ENCODE measurements around the gene CCDC82. TPM values are rescaled to one million over a fixed set of nuclear protein-coding genes. Genes with fewer than 3 reads are reported as not detected.

The CCDC82 gene
- total RNA-seq, 1 experiment from 2014 or later: 19.9 TPM

DNA sequence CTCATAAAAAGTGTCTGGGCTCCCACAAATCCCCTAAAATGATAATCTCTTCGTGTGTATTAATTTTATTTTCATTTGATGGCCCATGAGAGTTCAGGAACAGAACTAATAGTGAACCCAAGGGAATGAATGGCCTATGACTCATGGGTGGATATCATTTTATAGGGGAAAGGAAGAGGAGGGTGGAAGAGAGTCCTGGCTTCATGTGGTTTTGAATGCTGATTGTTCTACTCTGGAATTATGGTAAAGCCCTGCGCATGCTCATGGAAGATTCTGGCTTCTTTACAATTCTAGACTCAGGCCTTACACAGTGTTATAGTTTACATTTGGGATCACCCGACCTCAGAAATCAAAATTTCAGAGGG is 82.0 kb downstream of the CCDC82 start:
- Histone ChIP-seq H3K79me2 (ENCODE audit: low read depth) (peaks cover 96% of the 10 kb centered on the region), H3K27ac (peak overlapping the region; percentile 96), H3K9me2 (ENCODE audit: insufficient read depth) (no peaks in the 10 kb centered on the region), H3K4me3 (peak overlapping the region; percentile 43), H3K9me3 (ENCODE audit: insufficient read depth, low read depth) (peaks cover 1% of the 10 kb centered on the region), H3K4me2 (peak overlapping the region; percentile 81), H4K20me1 (ENCODE audit: insufficient read depth) (no peaks in the 10 kb centered on the region), H3K36me3 (ENCODE audit: low read depth) (peaks cover 43% of the 10 kb centered on the region), H2AFZ (0 out of 2 replicates have a peak overlapping the region, but pooled peaks have one; percentile 0), H3F3A (ENCODE audit: insufficient read depth, low read depth) (peaks cover 63% of the 10 kb centered on the region), H3K4me1 (replicated peaks; ENCODE audit: insufficient read depth) (peaks cover 99% of the 10 kb centered on the region), H3K27me3 (ENCODE audit: insufficient read depth, low read depth) (no peaks in the 10 kb centered on the region)
- no TSS peak for BruUV-seq (replicated peaks)
- peak; percentile 28 to 91 for DNase-seq
- no peak for TF ChIP-seq EZH2 (IDR thresholded peaks at IDR 0.05; ENCODE audit: low read depth)
- CTCF ChIA-PET: interaction anchor here (1.1 kb wide), 2 partner anchors 34 to 44 kb away, joined by 3 read pairs; no protein-coding TSS in a partner anchor
- intact Hi-C loops (cut with micrococcal nuclease; ENCODE audit: unreplicated experiment): loop anchor here (1.0 to 5.0 kb wide), 7 partner anchors 17 to 270 kb away; no protein-coding TSS in a partner anchor
- POLR2A ChIA-PET (ENCODE audit: unreplicated experiment): interaction anchor here (0.6 to 1.1 kb wide), 3 partner anchors 35 to 172 kb away, joined by 3 to 5 read pairs (median 3); no protein-coding TSS in a partner anchor

DNA sequence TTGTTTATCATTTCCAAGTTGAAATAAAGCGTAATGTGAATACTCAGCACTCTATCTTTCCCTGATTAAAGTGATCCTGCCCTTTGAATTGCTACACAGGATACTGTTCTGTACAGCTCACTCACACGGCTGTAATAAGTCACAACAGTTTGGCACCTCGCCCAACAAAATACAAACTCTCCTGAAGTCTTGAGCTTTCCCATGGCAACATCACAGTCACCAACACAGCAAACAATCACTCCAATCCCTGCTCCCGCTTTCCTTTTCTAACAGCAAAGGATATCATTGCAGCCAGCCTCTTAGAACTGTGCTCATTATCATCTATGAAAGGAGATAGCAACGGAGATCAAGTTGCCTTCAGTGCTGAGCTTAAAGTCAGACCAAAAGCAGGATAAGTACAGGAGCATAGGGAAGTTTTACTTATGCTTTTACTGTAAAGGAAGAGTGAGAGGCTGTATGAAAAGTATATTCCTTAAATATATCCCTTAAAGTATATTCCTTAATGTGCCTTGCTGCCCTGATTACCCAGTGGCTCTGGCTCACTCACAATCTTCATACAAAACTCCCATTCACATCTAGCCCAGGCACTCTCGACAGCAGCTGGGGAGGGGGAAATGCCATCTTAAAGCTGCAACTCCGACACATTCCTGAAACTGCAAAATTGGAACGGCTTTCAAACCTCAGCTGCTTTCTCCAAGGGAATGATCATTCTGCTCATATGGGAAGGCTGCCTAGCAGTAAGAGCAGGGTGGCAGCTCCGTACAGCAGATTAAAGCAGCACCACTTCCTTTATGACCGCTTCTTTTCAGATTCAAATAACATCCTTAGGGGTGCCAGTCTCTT is 82.6 kb downstream of the CCDC82 start:
- Histone ChIP-seq H3F3A (ENCODE audit: insufficient read depth, low read depth) (peaks cover 67% of the 10 kb centered on the region), H3K9me2 (ENCODE audit: insufficient read depth) (no peaks in the 10 kb centered on the region), H2AFZ (peak overlapping the region; percentile 0; the same call in 1 of the 2 replicates), H3K36me3 (ENCODE audit: low read depth) (peaks cover 43% of the 10 kb centered on the region), H4K20me1 (ENCODE audit: insufficient read depth) (no peaks in the 10 kb centered on the region), H3K79me2 (ENCODE audit: low read depth) (peaks cover 96% of the 10 kb centered on the region), H3K4me2 (peak overlapping the region; percentile 81), H3K27me3 (ENCODE audit: insufficient read depth, low read depth) (no peaks in the 10 kb centered on the region), H3K9me3 (ENCODE audit: insufficient read depth, low read depth) (peaks cover 7% of the 10 kb centered on the region), H3K27ac (peak overlapping the region; percentile 96), H3K4me1 (replicated peaks; ENCODE audit: insufficient read depth) (peaks cover 99% of the 10 kb centered on the region), H3K4me3 (peak overlapping the region; percentile 43)
- ChIA-PET CTCF (interaction anchor here (0.6 to 1.1 kb wide), 4 partner anchors 29 to 446 kb away, joined by 3 read pairs; no protein-coding TSS in a partner anchor), POLR2A (ENCODE audit: unreplicated experiment) (interaction anchor here (0.5 to 1.4 kb wide), 16 partner anchors 27 to 513 kb away, joined by 3 to 23 read pairs (median 4); partner anchors contain the start of genes JRKL, MAML2 and MTMR2)
- no peak for TF ChIP-seq EZH2 (IDR thresholded peaks at IDR 0.05; ENCODE audit: low read depth)
- TF ChIP-seq, protein P1, sequence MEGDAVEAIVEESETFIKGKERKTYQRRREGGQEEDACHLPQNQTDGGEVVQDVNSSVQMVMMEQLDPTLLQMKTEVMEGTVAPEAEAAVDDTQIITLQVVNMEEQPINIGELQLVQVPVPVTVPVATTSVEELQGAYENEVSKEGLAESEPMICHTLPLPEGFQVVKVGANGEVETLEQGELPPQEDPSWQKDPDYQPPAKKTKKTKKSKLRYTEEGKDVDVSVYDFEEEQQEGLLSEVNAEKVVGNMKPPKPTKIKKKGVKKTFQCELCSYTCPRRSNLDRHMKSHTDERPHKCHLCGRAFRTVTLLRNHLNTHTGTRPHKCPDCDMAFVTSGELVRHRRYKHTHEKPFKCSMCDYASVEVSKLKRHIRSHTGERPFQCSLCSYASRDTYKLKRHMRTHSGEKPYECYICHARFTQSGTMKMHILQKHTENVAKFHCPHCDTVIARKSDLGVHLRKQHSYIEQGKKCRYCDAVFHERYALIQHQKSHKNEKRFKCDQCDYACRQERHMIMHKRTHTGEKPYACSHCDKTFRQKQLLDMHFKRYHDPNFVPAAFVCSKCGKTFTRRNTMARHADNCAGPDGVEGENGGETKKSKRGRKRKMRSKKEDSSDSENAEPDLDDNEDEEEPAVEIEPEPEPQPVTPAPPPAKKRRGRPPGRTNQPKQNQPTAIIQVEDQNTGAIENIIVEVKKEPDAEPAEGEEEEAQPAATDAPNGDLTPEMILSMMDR (conservative IDR thresholded peaks at IDR 0.05): no peak
- intact Hi-C loops (cut with micrococcal nuclease; ENCODE audit: unreplicated experiment): loop anchor here (1.0 to 5.0 kb wide), 7 partner anchors 18 to 270 kb away; no protein-coding TSS in a partner anchor
- TSS peak; percentile 96 for BruUV-seq (replicated peaks)
- peak; percentile 84 to 100 for DNase-seq

DNA sequence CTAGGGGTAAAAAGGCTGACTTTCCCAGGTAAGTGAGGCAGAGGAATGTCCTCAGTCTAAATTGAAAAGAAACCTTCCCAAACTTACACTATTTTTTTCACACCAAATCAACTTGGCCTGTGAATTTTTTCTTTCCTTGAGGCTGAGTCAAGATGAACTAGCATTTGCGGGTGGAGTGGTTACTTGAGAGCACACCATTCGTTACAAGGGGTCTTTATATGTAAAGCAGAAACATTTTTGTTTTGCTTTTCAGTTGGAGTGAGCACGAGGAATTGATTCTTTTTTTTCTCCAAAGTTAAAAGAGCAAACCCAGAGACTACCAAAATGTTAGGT is 83.1 kb downstream of the CCDC82 start:
- Histone ChIP-seq H3K27me3 (ENCODE audit: insufficient read depth, low read depth) (no peaks in the 10 kb centered on the region), H3K79me2 (ENCODE audit: low read depth) (peaks cover 96% of the 10 kb centered on the region), H3K4me1 (replicated peaks; ENCODE audit: insufficient read depth) (peaks cover 98% of the 10 kb centered on the region), H3K9me3 (ENCODE audit: insufficient read depth, low read depth) (peaks cover 13% of the 10 kb centered on the region), H2AFZ (no peak overlapping the region), H3F3A (ENCODE audit: insufficient read depth, low read depth) (peaks cover 73% of the 10 kb centered on the region), H3K4me3 (peak overlapping the region; percentile 43; the same call in 1 of the 2 replicates), H3K9me2 (ENCODE audit: insufficient read depth) (no peaks in the 10 kb centered on the region), H3K36me3 (ENCODE audit: low read depth) (peaks cover 44% of the 10 kb centered on the region), H4K20me1 (ENCODE audit: insufficient read depth) (no peaks in the 10 kb centered on the region), H3K4me2 (peak overlapping the region; percentile 81), H3K27ac (peak overlapping the region; percentile 96)
- POLR2A ChIA-PET (ENCODE audit: unreplicated experiment): interaction anchor here (0.5 to 1.4 kb wide), 14 partner anchors 27 to 513 kb away, joined by 3 to 23 read pairs (median 4); partner anchors contain the start of genes JRKL, MAML2 and MTMR2
- peak in 1 of 2 experiments; percentile 40 for DNase-seq
- BruUV-seq (replicated peaks): TSS peak; percentile 64
- intact Hi-C loops (cut with micrococcal nuclease; ENCODE audit: unreplicated experiment): loop anchor here (2.0 to 5.0 kb wide), 5 partner anchors 18 to 269 kb away; no protein-coding TSS in a partner anchor
- TF ChIP-seq, protein P1 (conservative IDR thresholded peaks at IDR 0.05): no peak
- TF ChIP-seq EZH2 (IDR thresholded peaks at IDR 0.05; ENCODE audit: low read depth): no peak
- CTCF ChIA-PET: interaction anchor here (0.6 to 1.1 kb wide), 2 partner anchors 29 to 43 kb away, joined by 3 read pairs; no protein-coding TSS in a partner anchor
